GM23338 (cell line): Measurements from ENCODE around the gene DUSP7. TPM values are rescaled to one million over a fixed set of nuclear protein-coding genes. Genes with fewer than 3 reads are reported as not detected.

Source experiments
- ATAC-seq: fragments of 200-7000 bp; cut with Tn5 transposase; 3 replicates; pipeline ENCODE4 v1.9.1; 2020
- DNase-seq: peaks from one replicate; pipeline ENCODE4 v3.0.0-alpha.2; 2015; ENCODE audit warnings: low spot score
- H2AFZ ChIP-seq: fragments of 200-600 bp; sonication (generic); 2 replicates; pipeline ENCODE4 v1.8.0; 2016; ENCODE audit warnings: antibody characterized with exemption, mild to moderate bottlenecking, moderate library complexity
- H3F3A ChIP-seq: fragments of 200-600 bp; sonication (generic); replicated peaks from 2 replicates; pipeline ENCODE4 v1.8.0; 2017; ENCODE audit warnings: antibody characterized with exemption, mixed run types, low read depth
- H3K27ac ChIP-seq: fragments of 200-600 bp; sonication (generic); 2 replicates; pipeline ENCODE4 v1.6.1; 2016; ENCODE audit warnings: low read depth
- H3K27me3 ChIP-seq: fragments of 200-600 bp; sonication (generic); 2 replicates; pipeline ENCODE4 v1.8.0; 2016; ENCODE audit warnings: mild to moderate bottlenecking, mixed run types, moderate library complexity; ENCODE audit not compliant: insufficient read depth
- H3K36me3 ChIP-seq: fragments of 200-600 bp; sonication (generic); 2 replicates; pipeline ENCODE4 v1.8.0; 2016; ENCODE audit warnings: mild to moderate bottlenecking; ENCODE audit not compliant: insufficient read depth
- H3K4me1 ChIP-seq: fragments of 200-600 bp; sonication (generic); 2 replicates; pipeline ENCODE4 v1.8.0; 2016; ENCODE audit warnings: mild to moderate bottlenecking, moderate library complexity; ENCODE audit not compliant: insufficient read depth
- H3K4me2 ChIP-seq: fragments of 200-600 bp; sonication (generic); 2 replicates; pipeline ENCODE4 v1.7.1; 2017; ENCODE audit warnings: mixed run types
- H3K4me3 ChIP-seq: fragments of 200-600 bp; sonication (generic); 2 replicates; pipeline ENCODE4 v1.6.1; 2016; ENCODE audit warnings: mixed run types
- H3K79me2 ChIP-seq: fragments of 200-600 bp; sonication (generic); replicated peaks from 2 replicates; pipeline ENCODE4 v1.8.0; 2017; ENCODE audit warnings: mild to moderate bottlenecking; ENCODE audit not compliant: insufficient read depth
- H3K9me2 ChIP-seq: fragments of 200-600 bp; sonication (generic); 2 replicates; pipeline ENCODE4 v1.8.0; 2017; ENCODE audit not compliant: insufficient read depth
- H4K20me1 ChIP-seq: fragments of 200-600 bp; sonication (generic); replicated peaks from 2 replicates; pipeline ENCODE4 v1.8.0; 2017; ENCODE audit warnings: mild to moderate bottlenecking; ENCODE audit not compliant: insufficient read depth
- H3K27ac Mint-ChIP-seq: 2 replicates; pipeline ENCODE4 v1.8.0; 2020; ENCODE audit warnings: inconsistent platforms, mild to moderate bottlenecking, moderate library complexity, mixed read lengths
- H3K27me3 Mint-ChIP-seq: 3 replicates; pipeline ENCODE4 v1.8.0; 2022; ENCODE audit warnings: low read depth, mild to moderate bottlenecking, moderate library complexity, mixed read lengths, inconsistent platforms; ENCODE audit not compliant: insufficient read depth, poor library complexity
- H3K36me3 Mint-ChIP-seq: 3 replicates; pipeline ENCODE4 v1.8.0; 2021; ENCODE audit warnings: low read depth, mild to moderate bottlenecking, inconsistent platforms, moderate library complexity, mixed read lengths
- H3K4me1 Mint-ChIP-seq: 3 replicates; pipeline ENCODE4 v1.8.0; 2020; ENCODE audit warnings: mild to moderate bottlenecking, inconsistent platforms, mixed read lengths
- H3K4me3 Mint-ChIP-seq: 3 replicates; pipeline ENCODE4 v1.8.0; 2021; ENCODE audit warnings: moderate library complexity, mild to moderate bottlenecking, inconsistent platforms, mixed read lengths
- H3K9me3 Mint-ChIP-seq: 3 replicates; pipeline ENCODE4 v1.8.0; 2020; ENCODE audit warnings: moderate library complexity, mild to moderate bottlenecking, inconsistent platforms, mixed read lengths
- EZH2 ChIP-seq: fragments of 200-600 bp; sonication (generic); IDR thresholded peaks from one replicate; pipeline ENCODE4 v1.8.0; 2017; ENCODE audit warnings: antibody characterized with exemption, mild to moderate bottlenecking, low read depth; ENCODE audit not compliant: unreplicated experiment
- polyA plus RNA-seq: library from polyadenylated mRNA; unstranded; fragments of >200 nt; fragmentation: Nextera tagmentation; extraction: Ambion mirVana; gene quantifications from 2 replicates; pipeline ENCODE4 v1.2.1, GENCODE V29; 2016
- total RNA-seq: library from RNA; depleted of rRNA; stranded (reverse); fragments of >200 nt; shearing (Covaris generic); gene quantifications from 2 replicates; pipeline ENCODE4 v1.2.3, GENCODE V29; 2014
- TF ChIP-seq, protein P1 (sequence below): fragments of 250-450 bp; sonication (Bioruptor Pico); IDR thresholded peaks from 2 replicates; pipeline ENCODE4 v1.5.0; 2020; ENCODE audit warnings: mild to moderate bottlenecking, moderate library complexity
- TF ChIP-seq, protein P2 (sequence below), 2 experiments: fragments of 200-600 bp in 1 of 2; sonication (generic) in 1 of 2; conservative IDR thresholded peaks; 2 replicates each; pipeline versions ENCODE4 v1.5.1 to v1.6.1; 2016 to 2017; ENCODE audit warnings: antibody characterized with exemption in 2 of 2, low read depth in 2 of 2, mild to moderate bottlenecking in 2 of 2, moderate library complexity in 1 of 2

Gene DUSP7
- total and polyA plus RNA-seq, 2 experiments from 2014 or later: 5.6 to 14.7 TPM

DNA sequence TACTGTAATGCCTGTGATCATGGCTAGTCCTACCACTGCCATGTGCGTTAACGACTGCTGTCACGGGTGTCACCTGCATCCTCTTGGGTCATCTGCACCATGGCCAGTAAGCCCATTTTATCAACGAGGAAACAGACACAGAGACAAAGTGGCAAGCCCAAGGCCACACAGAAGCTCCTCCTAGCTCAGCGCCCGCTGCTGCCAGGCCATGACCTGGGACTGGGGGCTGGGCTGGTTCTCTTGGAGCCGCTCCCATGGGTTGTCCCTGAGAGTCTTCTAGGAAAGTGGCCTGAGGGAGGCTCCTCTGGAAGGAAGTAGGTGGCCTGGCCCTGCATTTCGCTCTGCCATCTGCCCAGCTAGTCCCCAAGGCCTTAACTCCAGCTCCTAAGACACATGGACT lies 4.9 kb downstream of the DUSP7 start (continued):
- TF ChIP-seq, protein P1, sequence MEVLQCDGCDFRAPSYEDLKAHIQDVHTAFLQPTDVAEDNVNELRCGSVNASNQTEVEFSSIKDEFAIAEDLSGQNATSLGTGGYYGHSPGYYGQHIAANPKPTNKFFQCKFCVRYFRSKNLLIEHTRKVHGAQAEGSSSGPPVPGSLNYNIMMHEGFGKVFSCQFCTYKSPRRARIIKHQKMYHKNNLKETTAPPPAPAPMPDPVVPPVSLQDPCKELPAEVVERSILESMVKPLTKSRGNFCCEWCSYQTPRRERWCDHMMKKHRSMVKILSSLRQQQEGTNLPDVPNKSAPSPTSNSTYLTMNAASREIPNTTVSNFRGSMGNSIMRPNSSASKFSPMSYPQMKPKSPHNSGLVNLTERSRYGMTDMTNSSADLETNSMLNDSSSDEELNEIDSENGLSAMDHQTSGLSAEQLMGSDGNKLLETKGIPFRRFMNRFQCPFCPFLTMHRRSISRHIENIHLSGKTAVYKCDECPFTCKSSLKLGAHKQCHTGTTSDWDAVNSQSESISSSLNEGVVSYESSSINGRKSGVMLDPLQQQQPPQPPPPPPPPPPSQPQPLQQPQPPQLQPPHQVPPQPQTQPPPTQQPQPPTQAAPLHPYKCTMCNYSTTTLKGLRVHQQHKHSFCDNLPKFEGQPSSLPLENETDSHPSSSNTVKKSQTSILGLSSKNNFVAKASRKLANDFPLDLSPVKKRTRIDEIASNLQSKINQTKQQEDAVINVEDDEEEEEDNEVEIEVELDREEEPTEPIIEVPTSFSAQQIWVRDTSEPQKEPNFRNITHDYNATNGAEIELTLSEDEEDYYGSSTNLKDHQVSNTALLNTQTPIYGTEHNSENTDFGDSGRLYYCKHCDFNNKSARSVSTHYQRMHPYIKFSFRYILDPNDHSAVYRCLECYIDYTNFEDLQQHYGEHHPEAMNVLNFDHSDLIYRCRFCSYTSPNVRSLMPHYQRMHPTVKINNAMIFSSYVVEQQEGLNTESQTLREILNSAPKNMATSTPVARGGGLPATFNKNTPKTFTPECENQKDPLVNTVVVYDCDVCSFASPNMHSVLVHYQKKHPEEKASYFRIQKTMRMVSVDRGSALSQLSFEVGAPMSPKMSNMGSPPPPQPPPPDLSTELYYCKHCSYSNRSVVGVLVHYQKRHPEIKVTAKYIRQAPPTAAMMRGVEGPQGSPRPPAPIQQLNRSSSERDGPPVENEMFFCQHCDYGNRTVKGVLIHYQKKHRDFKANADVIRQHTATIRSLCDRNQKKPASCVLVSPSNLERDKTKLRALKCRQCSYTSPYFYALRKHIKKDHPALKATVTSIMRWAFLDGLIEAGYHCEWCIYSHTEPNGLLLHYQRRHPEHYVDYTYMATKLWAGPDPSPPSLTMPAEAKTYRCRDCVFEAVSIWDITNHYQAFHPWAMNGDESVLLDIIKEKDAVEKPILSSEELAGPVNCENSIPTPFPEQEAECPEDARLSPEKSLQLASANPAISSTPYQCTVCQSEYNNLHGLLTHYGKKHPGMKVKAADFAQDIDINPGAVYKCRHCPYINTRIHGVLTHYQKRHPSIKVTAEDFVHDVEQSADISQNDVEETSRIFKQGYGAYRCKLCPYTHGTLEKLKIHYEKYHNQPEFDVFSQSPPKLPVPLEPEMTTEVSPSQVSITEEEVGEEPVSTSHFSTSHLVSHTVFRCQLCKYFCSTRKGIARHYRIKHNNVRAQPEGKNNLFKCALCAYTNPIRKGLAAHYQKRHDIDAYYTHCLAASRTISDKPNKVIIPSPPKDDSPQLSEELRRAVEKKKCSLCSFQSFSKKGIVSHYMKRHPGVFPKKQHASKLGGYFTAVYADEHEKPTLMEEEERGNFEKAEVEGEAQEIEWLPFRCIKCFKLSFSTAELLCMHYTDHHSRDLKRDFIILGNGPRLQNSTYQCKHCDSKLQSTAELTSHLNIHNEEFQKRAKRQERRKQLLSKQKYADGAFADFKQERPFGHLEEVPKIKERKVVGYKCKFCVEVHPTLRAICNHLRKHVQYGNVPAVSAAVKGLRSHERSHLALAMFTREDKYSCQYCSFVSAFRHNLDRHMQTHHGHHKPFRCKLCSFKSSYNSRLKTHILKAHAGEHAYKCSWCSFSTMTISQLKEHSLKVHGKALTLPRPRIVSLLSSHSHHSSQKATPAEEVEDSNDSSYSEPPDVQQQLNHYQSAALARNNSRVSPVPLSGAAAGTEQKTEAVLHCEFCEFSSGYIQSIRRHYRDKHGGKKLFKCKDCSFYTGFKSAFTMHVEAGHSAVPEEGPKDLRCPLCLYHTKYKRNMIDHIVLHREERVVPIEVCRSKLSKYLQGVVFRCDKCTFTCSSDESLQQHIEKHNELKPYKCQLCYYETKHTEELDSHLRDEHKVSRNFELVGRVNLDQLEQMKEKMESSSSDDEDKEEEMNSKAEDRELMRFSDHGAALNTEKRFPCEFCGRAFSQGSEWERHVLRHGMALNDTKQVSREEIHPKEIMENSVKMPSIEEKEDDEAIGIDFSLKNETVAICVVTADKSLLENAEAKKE: no peak

DNA sequence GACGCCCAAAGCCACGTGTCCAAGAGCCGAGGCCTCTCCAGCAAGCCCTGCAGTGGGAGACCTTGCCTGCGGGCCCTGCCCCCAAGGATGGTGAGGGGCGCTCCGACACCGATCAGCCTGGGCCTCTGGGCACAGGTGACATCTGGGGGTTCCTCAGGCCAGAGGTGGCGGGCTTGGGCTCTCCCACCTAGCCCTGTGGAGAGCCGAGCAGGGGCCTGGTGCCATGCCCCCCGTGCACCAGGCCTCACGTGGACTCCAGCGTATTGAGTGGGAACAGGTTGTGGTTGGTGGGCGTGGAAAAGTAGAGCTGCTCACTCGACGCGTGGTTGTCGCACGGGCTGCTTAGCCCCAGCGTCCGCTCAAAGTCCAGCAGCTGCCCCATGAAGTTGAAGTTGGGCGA lies 5.8 kb downstream of the DUSP7 start:
- DNase-seq (no peak), ATAC-seq (no peak)
- TF ChIP-seq, protein P2, sequence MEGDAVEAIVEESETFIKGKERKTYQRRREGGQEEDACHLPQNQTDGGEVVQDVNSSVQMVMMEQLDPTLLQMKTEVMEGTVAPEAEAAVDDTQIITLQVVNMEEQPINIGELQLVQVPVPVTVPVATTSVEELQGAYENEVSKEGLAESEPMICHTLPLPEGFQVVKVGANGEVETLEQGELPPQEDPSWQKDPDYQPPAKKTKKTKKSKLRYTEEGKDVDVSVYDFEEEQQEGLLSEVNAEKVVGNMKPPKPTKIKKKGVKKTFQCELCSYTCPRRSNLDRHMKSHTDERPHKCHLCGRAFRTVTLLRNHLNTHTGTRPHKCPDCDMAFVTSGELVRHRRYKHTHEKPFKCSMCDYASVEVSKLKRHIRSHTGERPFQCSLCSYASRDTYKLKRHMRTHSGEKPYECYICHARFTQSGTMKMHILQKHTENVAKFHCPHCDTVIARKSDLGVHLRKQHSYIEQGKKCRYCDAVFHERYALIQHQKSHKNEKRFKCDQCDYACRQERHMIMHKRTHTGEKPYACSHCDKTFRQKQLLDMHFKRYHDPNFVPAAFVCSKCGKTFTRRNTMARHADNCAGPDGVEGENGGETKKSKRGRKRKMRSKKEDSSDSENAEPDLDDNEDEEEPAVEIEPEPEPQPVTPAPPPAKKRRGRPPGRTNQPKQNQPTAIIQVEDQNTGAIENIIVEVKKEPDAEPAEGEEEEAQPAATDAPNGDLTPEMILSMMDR (conservative IDR thresholded peaks at IDR 0.05; ENCODE audit: low read depth in 2 of 2): no peak
- no peak for TF ChIP-seq EZH2
- TF ChIP-seq, protein P1: no peak
- Histone ChIP-seq H2AFZ (no peak overlapping the region), H3K4me3 (no peak overlapping the region), H3K27me3 (peaks cover 4% of the 10 kb centered on the region; the same call in 1 of the 2 replicates), H3K79me2 (peaks cover 11% of the 10 kb centered on the region), H3K9me2 (no peaks in the 10 kb centered on the region), H3K4me2 (no peak overlapping the region), H4K20me1 (no peaks in the 10 kb centered on the region), H3K27ac (no peak overlapping the region), H3F3A (0 out of 2 replicates have a peak, but pooled peaks cover 5% of the 10 kb centered on the region), H3K4me1 (peaks cover 14% of the 10 kb centered on the region), H3K36me3 (no peaks in the 10 kb centered on the region)
- no peak overlapping the region for H3K27ac Mint-ChIP-seq
- H3K27me3 Mint-ChIP-seq: peaks cover 13% of the 10 kb centered on the region
- H3K4me3 Mint-ChIP-seq: no peak overlapping the region
- H3K4me1 Mint-ChIP-seq: peaks cover 29% of the 10 kb centered on the region
- H3K9me3 Mint-ChIP-seq: no peaks in the 10 kb centered on the region
- H3K36me3 Mint-ChIP-seq: peaks cover 34% of the 10 kb centered on the region
